Measurements from ENCODE around the gene MOG. TPM values are rescaled to one million over a fixed set of nuclear protein-coding genes. Genes with fewer than 3 reads are reported as not detected.

Gene MOG
- not detected for total RNA-seq
- long read RNA-seq, result 0 reads

DNA sequence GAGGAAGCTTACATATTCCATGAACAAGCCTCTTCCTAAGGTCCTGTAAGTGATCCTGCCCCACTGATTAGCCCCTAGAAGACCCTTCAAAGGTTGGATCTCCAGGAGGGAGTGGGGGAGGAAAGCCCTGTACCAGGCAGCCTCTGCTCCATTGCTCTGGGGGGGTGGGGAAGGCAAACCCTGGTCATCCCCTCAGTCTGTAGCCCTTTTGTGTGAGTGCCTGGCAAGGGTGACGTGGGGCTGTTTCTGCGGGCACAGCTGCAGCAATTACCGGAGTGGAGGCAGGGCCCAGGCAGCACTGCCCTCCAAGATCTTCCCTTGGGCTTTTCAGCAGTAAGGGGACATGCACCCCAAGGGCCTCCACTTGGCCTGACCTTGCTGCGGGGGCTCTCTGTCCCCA, at the start of gene MOG:
Gene MOG (plus strand): TSS at position 295 of the 400 bp plus-strand sequence. CDS start 118 bp downstream, outside the sequence.
- no peak for ATAC-seq
- no peak within 1 kb of the TSS for H3K4me3 ChIP-seq

DNA sequence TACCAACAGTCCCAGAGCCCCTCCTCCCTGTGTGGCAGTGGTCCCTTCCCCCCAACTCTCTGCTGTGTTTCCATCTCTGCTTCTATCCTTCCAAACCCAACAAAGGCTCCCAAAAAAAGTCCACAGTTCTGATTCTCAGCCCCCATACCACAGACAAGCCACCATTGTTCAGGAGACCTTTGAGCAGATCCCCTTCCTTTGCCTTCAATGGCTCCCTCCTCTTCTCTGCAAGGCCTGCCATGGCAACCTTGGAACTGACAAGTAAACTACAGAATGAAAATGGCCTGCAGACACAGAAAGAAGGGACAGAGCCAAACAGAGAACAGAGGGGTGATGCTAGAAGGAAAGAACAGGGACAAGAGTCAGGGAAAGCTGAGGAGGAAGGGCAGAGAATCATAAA, 48.8 kb upstream of the MOG start:
- Histone ChIP-seq H3K27me3 (no peaks in the 10 kb centered on the region), H3K4me1 (no peaks in the 10 kb centered on the region), H3K9me3 (no peaks in the 10 kb centered on the region), H3K27ac (no peak overlapping the region), H3K4me3 (no peak overlapping the region), H3K36me3 (peaks cover 60% of the 10 kb centered on the region)
- DNase-seq, result no peak
- ATAC-seq, result no peak
- intact Hi-C loops (cut with DNase I), result no loop called here
- TF ChIP-seq, protein P1, sequence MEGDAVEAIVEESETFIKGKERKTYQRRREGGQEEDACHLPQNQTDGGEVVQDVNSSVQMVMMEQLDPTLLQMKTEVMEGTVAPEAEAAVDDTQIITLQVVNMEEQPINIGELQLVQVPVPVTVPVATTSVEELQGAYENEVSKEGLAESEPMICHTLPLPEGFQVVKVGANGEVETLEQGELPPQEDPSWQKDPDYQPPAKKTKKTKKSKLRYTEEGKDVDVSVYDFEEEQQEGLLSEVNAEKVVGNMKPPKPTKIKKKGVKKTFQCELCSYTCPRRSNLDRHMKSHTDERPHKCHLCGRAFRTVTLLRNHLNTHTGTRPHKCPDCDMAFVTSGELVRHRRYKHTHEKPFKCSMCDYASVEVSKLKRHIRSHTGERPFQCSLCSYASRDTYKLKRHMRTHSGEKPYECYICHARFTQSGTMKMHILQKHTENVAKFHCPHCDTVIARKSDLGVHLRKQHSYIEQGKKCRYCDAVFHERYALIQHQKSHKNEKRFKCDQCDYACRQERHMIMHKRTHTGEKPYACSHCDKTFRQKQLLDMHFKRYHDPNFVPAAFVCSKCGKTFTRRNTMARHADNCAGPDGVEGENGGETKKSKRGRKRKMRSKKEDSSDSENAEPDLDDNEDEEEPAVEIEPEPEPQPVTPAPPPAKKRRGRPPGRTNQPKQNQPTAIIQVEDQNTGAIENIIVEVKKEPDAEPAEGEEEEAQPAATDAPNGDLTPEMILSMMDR (IDR thresholded peaks at IDR 0.05), result no peak

More for the DNA sequence above, at the start of gene MOG:
- Histone ChIP-seq H3K36me3 (no peaks in the 10 kb centered on the region), H3K27me3 (peaks cover 23% of the 10 kb centered on the region), H3K9me3 (no peaks in the 10 kb centered on the region), H3K4me1 (peaks cover 4% of the 10 kb centered on the region), H3K27ac (no peak within 1 kb of the TSS)
- TF ChIP-seq, protein P1 (IDR thresholded peaks at IDR 0.05), result no peak
- intact Hi-C loops (cut with DNase I), result no loop called here
- no peak for DNase-seq

DNA sequence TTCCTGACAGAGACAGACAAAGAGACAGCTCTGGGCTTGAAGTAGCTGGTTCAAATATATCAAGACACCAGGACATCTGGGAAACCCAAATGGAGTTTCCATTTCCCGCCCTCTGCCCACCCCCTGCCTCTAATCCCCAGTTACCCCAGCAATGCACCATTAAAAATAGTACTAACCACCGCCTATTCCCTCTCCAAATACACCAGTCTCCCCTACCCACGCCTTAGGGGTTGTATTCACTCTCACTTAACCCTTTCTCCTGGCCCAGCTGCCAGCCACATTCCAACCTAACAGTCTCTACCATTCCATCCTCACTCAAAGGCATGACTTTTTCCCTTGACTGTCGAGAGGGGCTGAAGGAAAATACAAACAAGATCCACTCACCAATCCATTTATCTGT, 46.4 kb upstream of the MOG start:
- H3K4me3 ChIP-seq, result no peak overlapping the region
- ATAC-seq (no peak), DNase-seq (no peak)
- TF ChIP-seq, protein P1 (IDR thresholded peaks at IDR 0.05), result no peak
- intact Hi-C loops (cut with DNase I), result no loop called here
- H3K27ac ChIP-seq, result no peak overlapping the region
- H3K4me1 ChIP-seq, result no peaks in the 10 kb centered on the region
- H3K9me3 ChIP-seq, result no peaks in the 10 kb centered on the region
- no peaks in the 10 kb centered on the region for H3K27me3 ChIP-seq
- H3K36me3 ChIP-seq, result peaks cover 52% of the 10 kb centered on the region

DNA sequence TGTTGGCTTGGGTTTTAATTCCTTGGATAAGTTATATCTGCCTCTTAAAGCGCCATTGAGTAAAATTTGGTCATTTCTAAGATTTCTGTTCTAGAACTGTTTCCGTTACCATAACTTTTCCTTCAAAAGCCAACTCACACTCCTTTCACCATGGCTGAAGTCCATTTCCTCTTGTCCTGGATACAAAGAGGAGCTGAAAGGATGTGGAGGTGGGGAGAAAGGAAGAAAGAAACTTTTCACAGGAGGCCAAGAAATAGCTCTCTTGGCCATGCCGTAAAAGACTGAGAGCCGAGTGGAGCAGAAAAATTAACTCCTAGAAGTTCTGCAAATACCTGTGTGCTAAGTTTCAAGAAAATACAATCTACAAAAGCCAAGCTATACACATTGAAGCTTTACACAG, 45.5 kb upstream of the MOG start:
- intact Hi-C loops (cut with DNase I), result no loop called here
- no peak for ATAC-seq
- H3K27me3 ChIP-seq, result no peaks in the 10 kb centered on the region

DNA sequence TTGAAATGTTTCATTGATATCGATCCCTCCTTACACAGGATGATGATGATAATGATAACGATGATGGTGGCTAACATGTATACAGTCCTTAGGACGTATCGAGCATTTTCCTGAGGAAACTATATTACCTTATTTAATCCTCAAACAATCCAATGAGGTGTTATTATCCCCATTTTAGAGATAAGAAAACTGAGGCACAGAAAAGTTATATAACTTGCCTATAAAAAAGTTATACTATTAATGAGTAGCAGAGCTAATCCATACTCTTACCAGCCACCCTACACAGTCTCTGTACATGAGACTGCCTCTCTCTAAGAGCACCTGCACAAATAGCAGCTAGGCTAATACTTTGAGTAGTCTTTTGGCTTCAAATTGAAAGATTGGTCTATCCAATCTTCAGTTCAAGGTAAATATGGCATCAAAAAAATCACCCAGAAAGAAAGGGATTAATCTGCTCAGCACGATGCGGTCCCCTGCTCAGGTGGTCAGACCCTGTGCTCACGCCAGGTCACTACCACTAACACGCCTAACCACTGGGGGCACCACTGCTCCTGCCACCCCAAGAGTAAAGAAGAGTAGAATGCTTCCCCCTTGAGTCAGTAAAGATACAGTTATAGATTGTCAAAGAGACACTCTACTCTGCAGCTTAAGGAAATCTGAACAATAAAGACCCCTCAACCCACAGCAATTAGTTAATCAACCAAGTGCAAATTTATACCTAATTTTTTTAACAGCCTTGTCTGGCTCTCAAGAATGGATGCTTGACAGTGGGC, 38.9 kb upstream of the MOG start:
- Histone ChIP-seq H3K27me3 (no peaks in the 10 kb centered on the region), H3K36me3 (peaks cover 23% of the 10 kb centered on the region), H3K27ac (no peak overlapping the region), H3K9me3 (no peaks in the 10 kb centered on the region), H3K4me1 (no peaks in the 10 kb centered on the region), H3K4me3 (no peak overlapping the region)
- DNase-seq, result no peak
- ATAC-seq, result peak; percentile 31
- intact Hi-C loops (cut with DNase I), result no loop called here
- TF ChIP-seq, protein P1 (IDR thresholded peaks at IDR 0.05), result no peak

More for the DNA sequence above, 45.5 kb upstream of the MOG start:
- no peak for DNase-seq
- H3K4me3 ChIP-seq, result no peak overlapping the region
- H3K36me3 ChIP-seq, result peaks cover 44% of the 10 kb centered on the region
- no peaks in the 10 kb centered on the region for H3K4me1 ChIP-seq
- H3K27ac ChIP-seq, result no peak overlapping the region
- H3K9me3 ChIP-seq, result no peaks in the 10 kb centered on the region
- TF ChIP-seq, protein P1 (IDR thresholded peaks at IDR 0.05), result no peak

Measured in upper lobe of right lung (tissue), 1 donor.